ENCODE measurements around the gene EEF1AKMT1. TPM values are rescaled to one million over a fixed set of nuclear protein-coding genes. Genes with fewer than 3 reads are reported as not detected.

EEF1AKMT1 gene
- polyA plus RNA-seq, 1 donor from 2014 or later, result 8.2 TPM

GRCh38 chr13:20720499-20720898 lies 53.3 kb downstream of the EEF1AKMT1 start:
- no peaks in the 10 kb centered on the region for H3K36me3 ChIP-seq (ENCODE audit: insufficient read depth, low read length)
- H3K4me2 ChIP-seq (ENCODE audit: low read length), result no peak overlapping the region
- no peak overlapping the region for H3K4me3 ChIP-seq (ENCODE audit: low read length)
- peaks cover 8% of the 10 kb centered on the region for H3K27me3 ChIP-seq (ENCODE audit: insufficient read depth, low read depth, low read length)
- H3K9ac ChIP-seq (ENCODE audit: low read length), result no peak overlapping the region
- H3F3A ChIP-seq (ENCODE audit: insufficient read depth, low read length, poor library complexity, severe bottlenecking), result no peaks in the 10 kb centered on the region
- no peaks in the 10 kb centered on the region for H3K9me2 ChIP-seq (ENCODE audit: insufficient read depth, low read length)
- H2AFZ ChIP-seq (ENCODE audit: low read depth, low read length), result no peak overlapping the region
- no peaks in the 10 kb centered on the region for H4K20me1 ChIP-seq (ENCODE audit: insufficient read depth)
- no peaks in the 10 kb centered on the region for H3K9me3 ChIP-seq (ENCODE audit: low read length)
- H3K27ac ChIP-seq (ENCODE audit: low read length), result no peak overlapping the region
- no peaks in the 10 kb centered on the region for H3K79me2 ChIP-seq (replicated peaks; ENCODE audit: insufficient read depth, low read length)
- TF ChIP-seq CTCF (IDR thresholded peaks at IDR 0.05; ENCODE audit: poor library complexity, severe bottlenecking) (no peak), MXI1 (conservative IDR thresholded peaks at IDR 0.05; ENCODE audit: poor library complexity, severe bottlenecking) (no peak), POLR2AphosphoS5 (IDR thresholded peaks at IDR 0.05) (no peak), EZH2 (IDR thresholded peaks at IDR 0.05; ENCODE audit: borderline replicate concordance, insufficient read depth, low read length, poor library complexity, severe bottlenecking) (no peak), REST (IDR thresholded peaks at IDR 0.05; ENCODE audit: borderline replicate concordance) (no peak), SMC3 (conservative IDR thresholded peaks at IDR 0.05; ENCODE audit: poor library complexity) (no peak), EP300 (conservative IDR thresholded peaks at IDR 0.05; ENCODE audit: poor library complexity, severe bottlenecking) (no peak), TAF1 (IDR thresholded peaks at IDR 0.05; ENCODE audit: low read depth) (no peak), RAD21 (conservative IDR thresholded peaks at IDR 0.05) (no peak)

GRCh38 chr13:20719783-20720182 lies 54.0 kb downstream of the EEF1AKMT1 start:
- no peaks in the 10 kb centered on the region for H3K79me2 ChIP-seq (replicated peaks; ENCODE audit: insufficient read depth, low read length)
- H3K9me2 ChIP-seq (ENCODE audit: insufficient read depth, low read length), result no peaks in the 10 kb centered on the region
- no peaks in the 10 kb centered on the region for H3F3A ChIP-seq (ENCODE audit: insufficient read depth, low read length, poor library complexity, severe bottlenecking)
- H3K4me3 ChIP-seq (ENCODE audit: low read length), result no peak overlapping the region
- H3K9me3 ChIP-seq (ENCODE audit: low read length), result no peaks in the 10 kb centered on the region
- H2AFZ ChIP-seq (ENCODE audit: low read depth, low read length), result no peak overlapping the region
- peaks cover 8% of the 10 kb centered on the region for H3K27me3 ChIP-seq (ENCODE audit: insufficient read depth, low read depth, low read length)
- H3K36me3 ChIP-seq (ENCODE audit: insufficient read depth, low read length), result no peaks in the 10 kb centered on the region
- TF ChIP-seq RAD21 (conservative IDR thresholded peaks at IDR 0.05) (no peak), SMC3 (conservative IDR thresholded peaks at IDR 0.05; ENCODE audit: poor library complexity) (no peak), TAF1 (IDR thresholded peaks at IDR 0.05; ENCODE audit: low read depth) (no peak), EZH2 (IDR thresholded peaks at IDR 0.05; ENCODE audit: borderline replicate concordance, insufficient read depth, low read length, poor library complexity, severe bottlenecking) (no peak), POLR2AphosphoS5 (IDR thresholded peaks at IDR 0.05) (no peak), REST (IDR thresholded peaks at IDR 0.05; ENCODE audit: borderline replicate concordance) (no peak), CTCF (IDR thresholded peaks at IDR 0.05; ENCODE audit: poor library complexity, severe bottlenecking) (no peak)
- H4K20me1 ChIP-seq (ENCODE audit: insufficient read depth), result no peaks in the 10 kb centered on the region
- no peak overlapping the region for H3K4me2 ChIP-seq (ENCODE audit: low read length)
- no peak overlapping the region for H3K27ac ChIP-seq (ENCODE audit: low read length)
- H3K9ac ChIP-seq (ENCODE audit: low read length), result no peak overlapping the region
